ENCODE results near the gene TSHR.
"Not testable (repeated sequence)": the region's sequence is repeated elsewhere in the genome, so short reads cannot be mapped to it uniquely, and the experiment has no call there.

Gene TSHR

DNA sequence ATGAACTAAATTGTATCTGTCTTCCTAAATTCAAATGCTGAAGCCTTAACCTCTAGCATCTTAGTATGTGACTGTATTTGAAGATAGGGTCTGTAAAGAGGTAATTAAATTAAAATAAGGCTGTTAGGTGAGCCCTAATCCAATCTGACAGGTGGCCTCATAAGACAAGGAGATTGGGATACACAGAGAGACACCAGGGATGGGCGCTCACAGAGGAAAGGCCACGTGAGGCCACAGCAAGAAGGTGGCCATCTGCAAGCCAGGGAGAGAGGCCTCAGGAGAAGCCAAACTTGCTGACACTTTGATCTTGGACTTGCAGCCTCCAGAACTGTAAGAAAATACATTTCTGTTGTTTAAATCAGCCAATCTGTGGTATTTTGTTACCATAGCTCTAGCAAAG, 154.8 kb downstream of the TSHR start:
- H3K4me1 ChIP-seq (ENCODE audit: insufficient read depth, poor library complexity, severe bottlenecking): no peaks in the 10 kb centered on the region
- no peak for TF ChIP-seq CTCF (IDR thresholded peaks at IDR 0.05; ENCODE audit: poor library complexity, severe bottlenecking)
- H3K27ac ChIP-seq (ENCODE audit: poor library complexity, severe bottlenecking): no peak overlapping the region
- H3K4me3 ChIP-seq (ENCODE audit: severe bottlenecking): no peak overlapping the region
- ATAC-seq (ENCODE audit: low read depth) (no peak), DNase-seq (ENCODE audit: low spot score) (no peak)
- no peaks in the 10 kb centered on the region for H3K36me3 ChIP-seq (ENCODE audit: low read depth)
- H3K9me3 ChIP-seq (ENCODE audit: severe bottlenecking): no peaks in the 10 kb centered on the region
- peaks cover 5% of the 10 kb centered on the region for H3K27me3 ChIP-seq (ENCODE audit: insufficient read depth, poor library complexity, severe bottlenecking)

- no peak for TF ChIP-seq CTCF (IDR thresholded peaks at IDR 0.05; ENCODE audit: poor library complexity, severe bottlenecking)
- H3K9me3 ChIP-seq (ENCODE audit: severe bottlenecking): no peaks in the 10 kb centered on the region
- H3K27me3 ChIP-seq (ENCODE audit: insufficient read depth, poor library complexity, severe bottlenecking): no peaks in the 10 kb centered on the region
- DNase-seq (ENCODE audit: low spot score) (no peak), ATAC-seq (ENCODE audit: low read depth) (no peak)
- no peak overlapping the region for H3K27ac ChIP-seq (ENCODE audit: poor library complexity, severe bottlenecking)
- H3K4me1 ChIP-seq (ENCODE audit: insufficient read depth, poor library complexity, severe bottlenecking): no peaks in the 10 kb centered on the region
- H3K36me3 ChIP-seq (ENCODE audit: low read depth): no peaks in the 10 kb centered on the region
- H3K4me3 ChIP-seq (ENCODE audit: severe bottlenecking): no peak overlapping the region
These were observed 157.8 kb downstream of the TSHR start for GRCh38 chr14:81113176-81113575.

DNA sequence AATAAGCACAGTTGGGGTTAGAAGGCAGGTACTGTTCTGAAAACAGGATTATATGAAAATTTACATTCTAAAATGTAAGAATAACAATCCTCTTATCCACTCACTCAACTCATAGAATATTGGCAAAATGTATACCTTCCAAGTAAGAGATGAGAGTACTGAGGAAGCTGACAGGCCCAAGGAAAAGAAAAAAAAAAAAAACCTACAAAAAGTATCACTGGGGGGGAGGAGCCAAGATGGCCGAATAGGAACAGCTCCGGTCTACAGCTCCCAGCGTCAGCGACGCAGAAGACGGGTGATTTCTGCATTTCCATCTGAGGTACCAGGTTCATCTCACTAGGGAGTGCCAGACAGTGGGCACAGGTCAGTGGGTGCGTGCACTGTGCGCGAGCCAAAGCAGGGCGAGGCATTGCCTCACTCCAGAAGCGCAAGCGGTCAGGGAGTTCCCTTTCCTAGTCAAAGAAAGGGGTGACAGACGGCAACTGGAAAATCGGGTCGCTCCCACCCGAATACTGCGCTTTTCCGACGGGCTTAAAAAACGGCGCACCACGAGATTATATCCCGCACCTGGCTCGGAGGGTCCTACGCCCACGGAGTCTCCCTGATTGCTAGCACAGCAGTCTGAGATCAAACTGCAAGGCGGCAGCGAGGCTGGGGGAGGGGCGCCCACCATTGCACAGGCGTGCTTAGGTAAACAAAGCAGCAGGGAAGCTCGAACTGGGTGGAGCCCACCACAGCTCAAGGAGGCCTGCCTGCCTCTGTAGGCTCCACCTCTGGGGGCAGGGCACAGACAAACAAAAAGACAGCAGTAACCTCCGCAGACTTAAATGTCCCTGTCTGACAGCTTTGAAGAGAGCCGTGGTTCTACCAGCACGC, 158.8 kb downstream of the TSHR start:
- H3K4me3 ChIP-seq (ENCODE audit: severe bottlenecking): not testable (repeated sequence)

GRCh38 chr14:81120501-81120900, 165.1 kb downstream of the TSHR start:
- Histone ChIP-seq H3K27ac (ENCODE audit: poor library complexity, severe bottlenecking) (no peak overlapping the region), H3K27me3 (ENCODE audit: insufficient read depth, poor library complexity, severe bottlenecking) (peaks cover 3% of the 10 kb centered on the region), H3K4me3 (ENCODE audit: severe bottlenecking) (no peak overlapping the region), H3K9me3 (ENCODE audit: severe bottlenecking) (no peaks in the 10 kb centered on the region), H3K4me1 (ENCODE audit: insufficient read depth, poor library complexity, severe bottlenecking) (no peaks in the 10 kb centered on the region), H3K36me3 (ENCODE audit: low read depth) (no peaks in the 10 kb centered on the region)
- no peak for DNase-seq (ENCODE audit: low spot score)
- ATAC-seq (ENCODE audit: low read depth): no peak
- no peak for TF ChIP-seq CTCF (IDR thresholded peaks at IDR 0.05; ENCODE audit: poor library complexity, severe bottlenecking)

More for the DNA sequence above, 158.8 kb downstream of the TSHR start:
- H3K27me3 ChIP-seq (ENCODE audit: insufficient read depth, poor library complexity, severe bottlenecking); H3K4me1 ChIP-seq (ENCODE audit: insufficient read depth, poor library complexity, severe bottlenecking); ATAC-seq (ENCODE audit: low read depth); H3K27ac ChIP-seq (ENCODE audit: poor library complexity, severe bottlenecking); H3K36me3 ChIP-seq (ENCODE audit: low read depth); DNase-seq (ENCODE audit: low spot score); H3K9me3 ChIP-seq (ENCODE audit: severe bottlenecking): not testable (repeated sequence)

- Histone ChIP-seq H3K4me3 (ENCODE audit: severe bottlenecking) (no peak overlapping the region), H3K36me3 (ENCODE audit: low read depth) (no peaks in the 10 kb centered on the region), H3K27me3 (ENCODE audit: insufficient read depth, poor library complexity, severe bottlenecking) (peaks cover 7% of the 10 kb centered on the region), H3K4me1 (ENCODE audit: insufficient read depth, poor library complexity, severe bottlenecking) (no peaks in the 10 kb centered on the region), H3K9me3 (ENCODE audit: severe bottlenecking) (no peaks in the 10 kb centered on the region), H3K27ac (ENCODE audit: poor library complexity, severe bottlenecking) (no peak overlapping the region)
- ATAC-seq (ENCODE audit: low read depth) (no peak), DNase-seq (ENCODE audit: low spot score) (no peak)
- no peak for TF ChIP-seq CTCF (IDR thresholded peaks at IDR 0.05; ENCODE audit: poor library complexity, severe bottlenecking)
These were observed 166.9 kb downstream of the TSHR start for GRCh38 chr14:81122326-81122725.

All from RWPE2 (cell line).